Superior temporal gyrus (tissue), 1 donor: ENCODE measurements around the gene PADI1.
"Not testable (repeated sequence)": the region's sequence is repeated elsewhere in the genome, so short reads cannot be mapped to it uniquely, and the experiment has no call there.

ENCODE experiments used
- DNase-seq: peaks from one replicate; pipeline ENCODE4 v3.0.0-alpha.2; 2016; ENCODE audit errors: extremely low spot score

PADI1 gene

DNA sequence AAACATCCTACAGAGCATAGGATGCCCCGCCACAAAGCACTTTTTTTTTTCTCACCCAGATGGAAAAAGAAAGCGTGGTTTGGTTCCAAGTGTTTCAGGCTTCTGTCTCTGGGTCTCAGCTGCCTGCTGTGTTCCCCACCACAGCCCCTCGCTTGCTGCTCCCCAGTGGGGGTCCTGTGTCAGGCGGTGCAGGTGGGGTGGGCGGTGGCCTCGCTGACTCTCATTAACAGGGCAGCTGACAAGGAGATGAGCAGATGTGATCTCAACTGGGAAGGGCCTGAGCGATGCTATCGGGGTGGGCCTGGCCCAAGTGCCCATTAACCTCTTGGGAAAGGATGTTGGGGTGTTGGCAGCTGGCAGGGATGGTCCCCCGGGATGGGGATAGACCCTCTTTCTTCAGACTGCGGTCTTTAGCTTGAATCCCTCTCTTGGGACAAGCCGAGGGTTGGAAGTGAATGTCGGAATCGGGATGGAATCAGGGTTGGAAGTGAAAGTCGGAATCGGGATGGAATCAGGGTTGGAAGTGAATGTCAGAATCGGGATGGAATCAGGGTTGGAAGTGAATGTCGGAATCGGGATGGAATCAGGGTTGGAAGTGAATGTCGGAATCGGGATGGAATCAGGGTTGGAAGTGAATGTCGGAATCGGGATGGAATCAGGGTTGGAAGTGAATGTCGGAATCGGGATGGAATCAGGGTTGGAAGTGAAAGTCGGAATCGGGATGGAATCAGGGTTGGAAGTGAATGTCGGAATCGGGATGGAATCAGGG, 36.3 kb downstream of the PADI1 start:
- DNase-seq: not testable (repeated sequence)

DNA sequence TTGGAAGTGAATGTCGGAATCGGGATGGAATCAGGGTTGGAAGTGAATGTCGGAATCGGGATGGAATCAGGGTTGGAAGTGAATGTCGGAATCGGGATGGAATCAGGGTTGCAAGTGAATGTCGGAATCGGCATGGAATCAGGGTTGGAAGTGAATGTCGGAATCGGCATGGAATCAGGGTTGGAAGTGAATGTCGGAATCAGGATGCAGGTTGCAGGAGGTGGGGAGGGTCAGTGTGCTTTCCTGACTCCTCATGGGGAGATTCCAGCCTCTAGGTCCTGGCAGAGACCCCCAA, 36.8 kb downstream of the PADI1 start:
- DNase-seq: not testable (repeated sequence)

DNA sequence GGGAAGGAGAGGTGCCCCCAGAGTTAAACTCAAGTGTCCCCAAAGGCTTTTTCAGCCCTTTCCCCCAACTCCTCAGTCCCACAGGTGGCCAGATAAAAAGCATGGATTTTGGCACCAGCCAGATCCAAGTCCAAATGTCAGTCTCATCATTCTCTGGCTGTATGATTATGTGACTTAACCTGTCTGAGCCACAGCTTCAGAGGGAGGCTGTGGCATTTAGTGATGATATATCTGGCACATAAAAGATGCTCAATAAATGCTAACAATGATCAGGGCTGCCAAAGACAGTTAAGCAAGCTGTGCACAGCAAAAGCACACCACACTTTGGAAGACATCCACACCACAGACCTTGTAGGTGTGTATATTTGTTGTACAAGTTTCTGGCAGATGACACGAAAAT, 38.3 kb downstream of the PADI1 start:
- no peak for DNase-seq

GRCh38 chr1:17244821-17245740, 40.2 kb downstream of the PADI1 start:
- DNase-seq: no peak

DNA sequence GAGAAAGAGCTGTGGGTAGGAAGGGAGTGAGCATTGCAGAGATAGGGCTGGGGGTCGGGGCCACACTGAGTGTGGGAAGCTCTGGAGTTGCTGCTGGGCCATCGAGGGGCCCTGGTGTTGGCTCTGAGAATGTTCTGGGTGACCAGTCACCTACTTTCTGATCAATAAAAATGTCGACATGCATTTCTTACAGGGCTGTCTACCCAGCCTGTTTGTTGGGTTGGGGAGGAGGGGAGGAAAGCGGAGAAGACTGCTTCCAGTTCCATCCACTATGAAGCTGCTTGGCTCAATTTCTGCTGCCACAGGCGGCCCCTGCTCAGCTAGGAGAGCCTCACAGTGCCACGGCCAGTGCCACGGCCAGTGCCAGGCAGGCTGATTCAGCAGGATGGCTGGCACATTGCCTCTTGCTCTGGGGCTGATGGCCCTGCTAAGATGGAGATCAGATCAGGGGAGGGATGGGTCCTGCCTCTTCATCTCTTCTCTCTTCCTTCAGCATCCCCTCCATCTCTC, 40.9 kb downstream of the PADI1 start:
- no peak for DNase-seq

DNA sequence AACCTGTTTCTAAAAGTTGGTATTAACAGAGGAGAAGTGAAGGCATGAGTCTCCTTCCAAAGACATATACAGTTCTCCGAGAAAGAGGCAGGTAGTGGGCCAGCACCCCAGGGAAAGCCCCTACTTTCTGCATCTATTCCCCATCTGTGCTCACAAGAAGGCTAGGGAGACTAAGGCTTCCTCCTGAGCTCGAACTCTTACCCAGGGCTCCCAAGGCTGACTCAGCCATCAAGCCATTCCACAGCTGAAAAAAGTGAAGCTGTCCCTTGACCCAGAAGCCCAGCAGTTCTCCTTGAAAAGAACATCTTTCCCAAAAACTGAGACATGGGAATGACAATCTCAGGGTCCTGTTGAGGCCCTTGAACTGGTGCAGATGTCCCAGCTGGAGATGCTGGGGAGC, 42.0 kb downstream of the PADI1 start:
- no peak for DNase-seq

- no peak for DNase-seq
Observed at GRCh38 chr1:17248781-17249180, 43.9 kb downstream of the PADI1 start, which contains the start of gene PADI3. PADI3 (plus strand) TSS chr1:17249098; CDS start chr1:17249138, 40 bp downstream.

- DNase-seq: no peak
Observed at GRCh38 chr1:17250601-17251000, 45.7 kb downstream of the PADI1 start.

- DNase-seq: no peak
Observed at GRCh38 chr1:17251246-17251645, 46.3 kb downstream of the PADI1 start.

GRCh38 chr1:17251701-17252376, 46.9 kb downstream of the PADI1 start:
- DNase-seq: no peak

DNA sequence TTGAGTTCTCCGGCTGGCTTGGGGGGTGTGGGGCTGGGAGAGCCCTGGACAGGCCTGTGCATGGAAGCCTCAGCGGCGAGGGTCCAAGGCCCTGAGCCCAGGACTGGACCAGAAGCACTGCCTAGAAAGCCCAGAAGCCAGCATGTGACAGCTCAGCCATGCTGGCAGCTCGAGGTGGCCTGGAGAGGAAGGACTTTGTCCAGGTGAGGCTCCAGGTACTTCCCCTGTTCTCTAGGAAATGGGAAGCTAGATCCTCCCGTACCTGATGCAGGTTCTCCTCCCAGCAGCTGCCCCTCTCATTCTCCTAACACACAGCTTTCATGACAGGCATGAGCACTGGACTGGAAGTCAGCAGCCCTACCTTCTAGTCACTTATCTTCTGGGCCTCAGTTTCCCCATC, 50.4 kb downstream of the PADI1 start:
- DNase-seq: no peak

GRCh38 chr1:17258116-17258757, 53.3 kb downstream of the PADI1 start:
- DNase-seq: no peak

- no peak for DNase-seq
Observed at GRCh38 chr1:17258758-17259130, 53.8 kb downstream of the PADI1 start.

DNA sequence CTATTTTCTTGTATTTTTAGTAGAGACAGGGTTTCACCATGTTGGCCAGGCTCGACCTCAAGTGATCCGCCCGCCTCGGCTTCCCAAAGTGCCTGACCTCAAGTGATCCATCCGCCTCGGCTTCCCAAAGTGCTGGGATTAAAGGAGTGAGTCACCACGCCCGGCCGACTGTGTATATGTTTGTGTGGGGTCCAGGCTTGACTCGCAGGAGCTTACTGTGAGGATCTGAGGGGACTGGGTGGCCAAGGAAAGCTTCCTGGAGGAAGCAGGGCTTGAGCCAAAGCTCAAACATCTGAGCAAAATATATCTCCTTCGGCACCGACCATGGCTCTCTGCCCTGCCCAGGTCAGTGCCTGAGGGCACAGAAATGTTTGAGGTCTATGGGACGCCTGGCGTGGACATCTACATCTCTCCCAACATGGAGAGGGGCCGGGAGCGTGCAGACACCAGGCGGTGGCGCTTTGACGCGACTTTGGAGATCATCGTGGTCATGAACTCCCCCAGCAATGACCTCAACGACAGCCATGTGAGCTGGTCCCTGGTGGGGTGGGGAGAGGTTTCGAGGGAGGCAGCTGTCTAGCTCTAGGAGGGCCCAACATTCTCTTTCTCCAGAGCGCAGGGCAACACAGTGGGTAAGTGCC, 54.4 kb downstream of the PADI1 start:
- no peak for DNase-seq

DNA sequence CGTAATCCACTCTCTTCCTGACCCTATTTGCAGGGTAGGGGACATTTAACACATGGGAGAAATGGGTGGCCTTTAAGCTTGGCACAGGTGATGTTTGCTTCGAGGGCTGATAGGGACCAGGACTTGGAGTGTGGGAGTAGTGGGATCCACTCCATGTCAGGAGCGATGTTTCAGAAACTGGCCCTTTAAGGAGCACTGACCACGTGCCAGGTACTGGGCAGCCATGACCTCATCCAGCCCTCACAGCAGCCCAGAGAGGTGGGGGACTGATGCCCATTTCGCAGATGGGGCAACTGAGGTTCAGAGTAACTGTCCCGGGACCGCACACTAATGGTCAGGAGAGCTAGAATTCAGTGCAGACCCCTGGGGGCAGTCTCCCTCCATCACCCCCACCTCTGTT, 55.3 kb downstream of the PADI1 start:
- DNase-seq: no peak

- DNase-seq: no peak
Observed at GRCh38 chr1:17260738-17261137, 55.8 kb downstream of the PADI1 start.

- peak; percentile 9 for DNase-seq
Observed at GRCh38 chr1:17263936-17264335, 59.0 kb downstream of the PADI1 start.

DNA sequence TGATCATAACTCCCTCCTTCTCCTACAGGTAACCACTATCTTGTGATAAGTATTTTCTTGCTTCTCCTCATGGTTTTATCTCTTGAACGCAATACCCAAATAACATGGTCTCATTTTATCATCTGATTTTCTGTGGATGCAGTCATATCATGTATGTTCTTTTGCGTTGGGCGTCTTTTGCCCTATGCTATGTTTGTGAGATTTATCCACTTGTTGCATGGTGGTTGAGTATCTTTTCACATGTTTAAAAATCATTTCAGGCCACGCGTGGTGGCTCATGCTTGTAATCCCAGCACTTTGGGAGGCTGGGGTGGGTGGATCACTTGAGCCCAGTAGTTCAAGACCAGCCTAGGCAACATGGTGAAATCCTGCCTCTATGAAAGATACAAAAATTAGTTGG, 59.5 kb downstream of the PADI1 start:
- no peak for DNase-seq

- DNase-seq: no peak
Observed at GRCh38 chr1:17265162-17265561, 60.2 kb downstream of the PADI1 start.

DNA sequence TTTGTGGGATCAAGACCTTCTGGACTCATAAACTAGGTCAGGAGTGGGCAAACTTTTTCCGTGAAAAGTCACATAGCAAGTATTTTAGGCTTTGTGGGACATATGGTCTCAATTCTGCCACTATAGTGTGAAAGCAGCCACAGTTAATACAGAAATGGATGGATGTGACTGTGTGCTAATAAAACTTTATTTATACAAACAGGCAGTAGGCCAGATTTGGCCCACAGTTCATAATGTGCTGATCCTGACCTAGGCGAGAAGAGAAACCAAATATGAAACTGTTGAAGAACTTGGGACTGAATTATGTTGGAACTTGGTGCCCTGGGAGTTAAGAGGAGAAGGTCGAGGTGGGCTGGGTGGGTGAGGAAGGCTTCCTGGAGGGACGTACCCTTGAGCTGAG, 61.0 kb downstream of the PADI1 start:
- DNase-seq: no peak
